ENCODE data around the gene FTHL17.

DNA sequence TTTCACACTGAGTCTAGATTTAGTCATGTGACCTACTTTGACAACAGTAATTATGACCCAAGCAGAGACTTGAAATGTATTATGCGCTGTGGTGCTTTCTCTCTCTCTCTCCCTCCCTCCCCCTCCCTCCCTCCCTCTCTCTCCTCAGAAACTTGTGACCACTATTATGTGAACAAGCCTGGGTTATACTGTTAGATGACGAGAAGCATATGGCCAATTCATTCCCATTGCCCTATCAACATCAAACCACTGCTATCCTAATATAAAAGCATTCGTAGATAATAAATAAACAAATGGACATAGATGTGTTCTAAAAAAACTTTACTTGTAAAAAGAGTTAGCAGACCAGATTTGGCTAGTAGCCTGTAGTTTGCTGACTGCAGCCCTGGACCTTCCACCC is 18.2 kb downstream of the FTHL17 start:
- no peak for TF ChIP-seq EZH2 (IDR thresholded peaks at IDR 0.05; ENCODE audit: insufficient read depth, poor library complexity, severe bottlenecking)
- TF ChIP-seq EZH2phosphoT487 (IDR thresholded peaks at IDR 0.05; ENCODE audit: insufficient read depth, low read depth), result no peak
